ENCODE data around the gene ROBO4.

Gene ROBO4

DNA sequence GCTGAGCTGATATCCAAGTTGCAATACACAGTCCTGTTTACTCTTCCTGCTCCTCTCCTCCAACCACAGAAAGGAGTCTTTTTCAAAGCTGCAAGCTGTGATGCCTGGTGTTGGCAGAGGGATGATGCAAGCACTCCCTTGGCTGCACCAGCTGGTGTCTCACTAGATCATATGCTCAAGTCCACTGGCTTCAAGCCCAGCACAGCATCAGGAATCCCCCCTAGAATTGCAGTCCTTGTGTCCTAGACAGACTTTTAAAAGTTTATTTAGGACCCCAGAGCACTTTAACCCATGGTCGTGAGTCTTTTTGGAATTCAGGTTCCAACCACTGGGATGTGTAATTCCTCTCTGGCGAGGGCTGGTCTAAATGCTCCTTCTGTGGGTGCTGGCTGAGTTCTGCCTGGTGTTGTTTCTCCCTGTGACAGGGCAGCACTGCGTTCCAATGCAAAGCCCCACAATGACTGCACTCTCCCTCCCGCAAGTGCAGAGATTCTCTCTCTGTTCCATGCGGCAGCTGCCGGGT is 19.5 kb upstream of the ROBO4 start:
- no peak for DNase-seq

DNA sequence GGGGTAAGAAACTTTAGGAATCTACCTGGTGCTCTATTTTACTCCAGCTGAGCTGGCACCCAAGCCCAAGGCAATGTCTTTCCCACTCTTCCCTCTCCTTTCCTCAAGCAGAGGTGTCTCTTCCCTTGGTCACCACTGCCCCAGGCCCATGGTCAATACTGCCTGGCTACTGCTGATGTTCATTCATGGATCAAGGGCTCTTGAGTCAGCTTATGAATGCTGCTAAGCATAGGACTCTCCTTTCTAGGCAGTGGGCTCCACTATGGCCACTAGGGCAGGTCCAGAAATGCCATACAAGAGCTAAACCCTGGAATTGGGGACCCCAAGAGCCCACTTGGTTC is 18.7 kb upstream of the ROBO4 start:
- DNase-seq, result no peak

DNA sequence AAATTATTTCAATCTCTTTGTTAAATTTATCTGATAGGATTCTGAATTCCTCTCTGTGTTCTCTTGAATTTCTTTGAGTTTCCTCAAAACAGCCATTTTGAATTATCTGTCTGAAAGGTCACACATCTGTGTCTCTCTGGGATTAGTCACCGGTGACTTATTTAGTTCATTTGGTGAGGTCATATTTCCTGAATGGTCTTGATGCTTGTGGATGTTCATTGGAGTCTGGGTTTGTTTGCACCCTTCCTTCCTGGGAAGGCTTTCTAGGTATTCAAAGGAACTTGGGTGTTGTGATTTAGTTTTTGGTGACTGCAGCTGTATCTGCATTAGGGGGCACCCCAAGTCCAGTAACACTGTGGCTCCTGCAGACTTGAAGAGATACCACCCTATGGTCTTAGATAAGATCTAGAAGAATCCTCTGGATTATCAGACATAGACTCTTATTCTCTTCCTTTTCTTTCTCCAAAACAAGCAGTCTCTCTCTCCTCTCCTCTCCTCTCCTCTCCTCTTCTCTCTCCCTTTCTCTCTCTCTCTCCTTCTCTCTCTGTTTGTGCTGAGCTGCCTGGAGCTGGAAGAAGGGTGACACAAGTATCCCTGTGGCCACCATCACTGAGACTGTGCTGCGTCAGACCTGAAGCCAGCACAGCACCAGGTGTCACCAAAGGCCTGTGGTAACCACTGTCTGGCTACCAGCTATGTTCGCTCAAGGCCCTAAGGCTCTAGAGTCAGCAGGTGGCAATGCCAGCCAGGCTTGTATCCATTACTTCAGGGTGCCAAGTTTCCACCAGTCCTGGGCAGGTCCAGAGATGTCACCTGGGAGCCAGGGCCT is 18.1 kb upstream of the ROBO4 start:
- no peak for DNase-seq

DNA sequence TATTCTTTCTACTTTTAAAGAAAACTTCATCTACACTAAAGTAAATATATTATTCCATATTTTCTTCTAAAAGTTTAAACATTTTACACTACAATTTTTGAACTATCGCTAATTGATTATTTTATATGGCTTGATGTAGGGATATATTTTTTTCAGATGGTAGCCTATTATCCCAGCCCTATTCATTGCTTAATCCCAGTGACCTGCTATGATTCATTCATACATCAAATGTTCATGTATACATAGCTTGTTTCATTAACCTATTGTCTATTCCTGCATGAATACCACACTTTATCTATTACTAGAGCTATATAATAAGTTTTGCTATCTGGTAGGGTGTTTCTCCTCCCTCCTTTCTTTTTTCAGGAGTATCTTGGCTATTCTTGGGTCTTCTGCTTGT is 5.0 kb upstream of the ROBO4 start:
- no peak for DNase-seq

GRCh38 chr11:124900464-124900863 is 2.8 kb upstream of the ROBO4 start:
- no peak for DNase-seq

GRCh38 chr11:124899383-124900145 is 1.9 kb upstream of the ROBO4 start:
- no peak for DNase-seq

DNA sequence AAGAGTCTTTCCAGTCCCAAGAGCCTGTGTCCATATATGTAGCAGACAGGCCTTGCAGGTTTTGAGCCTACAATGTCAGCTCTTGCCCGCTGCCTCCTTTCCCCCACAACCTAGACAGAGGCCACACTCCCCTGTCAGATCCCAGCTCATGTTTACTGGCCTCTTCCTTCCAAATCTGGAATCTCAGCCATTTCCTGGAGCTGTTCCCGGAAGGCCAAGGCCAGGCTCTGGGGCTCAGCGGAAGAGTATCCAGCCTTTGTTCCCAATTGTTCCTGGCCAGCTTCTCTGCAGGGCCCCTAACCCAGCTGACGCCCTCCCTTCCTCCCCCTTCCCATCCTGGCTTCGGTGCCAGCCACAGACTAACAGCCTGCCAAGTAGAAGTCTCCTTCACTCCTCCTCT is 1.0 kb upstream of the ROBO4 start:
- DNase-seq, result no peak

- DNase-seq, result no peak
Measured at GRCh38 chr11:124898263-124898680, 607 bp upstream of the ROBO4 start.

- no peak for DNase-seq
Measured at GRCh38 chr11:124896821-124897391, 759 bp downstream of the ROBO4 start.

- no peak for DNase-seq
Measured at GRCh38 chr11:124896071-124896750, 1.5 kb downstream of the ROBO4 start.

GRCh38 chr11:124895471-124895971 is 2.1 kb downstream of the ROBO4 start:
- DNase-seq, result no peak

DNA sequence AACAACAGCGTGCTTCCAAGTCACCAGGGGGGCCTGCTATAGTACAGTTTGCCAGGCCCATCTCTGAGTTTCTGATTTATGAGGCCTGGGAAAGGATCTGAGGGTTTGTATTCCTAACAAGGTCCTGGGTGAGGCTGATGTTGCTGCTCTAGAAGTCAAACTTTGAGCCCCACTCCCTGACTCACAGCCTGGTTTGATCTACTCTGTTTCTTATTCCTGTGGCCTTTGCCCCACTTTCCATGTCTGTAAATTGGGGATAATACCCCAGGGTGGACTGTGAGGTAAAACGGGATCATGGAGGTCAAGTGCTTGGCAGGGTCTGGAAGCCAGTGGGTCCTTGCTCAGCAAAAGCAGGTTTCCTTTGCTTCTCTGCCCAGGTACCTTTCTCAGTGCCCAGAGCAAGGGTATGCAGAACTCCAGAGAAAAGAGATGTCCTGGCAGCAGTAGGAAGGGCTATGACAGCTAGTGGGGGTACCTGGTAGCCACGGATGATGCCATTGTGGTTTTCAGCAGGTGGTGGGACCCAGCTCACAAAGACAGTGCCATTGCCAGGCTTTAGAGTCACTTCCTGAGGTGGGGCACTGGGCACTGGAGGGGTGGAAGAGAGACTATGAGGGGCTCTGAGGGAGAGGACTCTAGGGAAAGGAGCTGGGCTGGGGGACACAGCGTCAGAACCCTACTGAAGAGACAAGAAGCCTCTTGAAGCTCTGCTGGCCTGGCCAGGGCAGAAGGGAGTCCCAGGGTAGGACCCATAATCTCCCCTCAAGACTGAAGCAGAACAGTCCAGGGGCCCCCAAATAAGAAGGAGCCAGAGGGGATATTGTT is 2.8 kb downstream of the ROBO4 start:
- no peak for DNase-seq

DNA sequence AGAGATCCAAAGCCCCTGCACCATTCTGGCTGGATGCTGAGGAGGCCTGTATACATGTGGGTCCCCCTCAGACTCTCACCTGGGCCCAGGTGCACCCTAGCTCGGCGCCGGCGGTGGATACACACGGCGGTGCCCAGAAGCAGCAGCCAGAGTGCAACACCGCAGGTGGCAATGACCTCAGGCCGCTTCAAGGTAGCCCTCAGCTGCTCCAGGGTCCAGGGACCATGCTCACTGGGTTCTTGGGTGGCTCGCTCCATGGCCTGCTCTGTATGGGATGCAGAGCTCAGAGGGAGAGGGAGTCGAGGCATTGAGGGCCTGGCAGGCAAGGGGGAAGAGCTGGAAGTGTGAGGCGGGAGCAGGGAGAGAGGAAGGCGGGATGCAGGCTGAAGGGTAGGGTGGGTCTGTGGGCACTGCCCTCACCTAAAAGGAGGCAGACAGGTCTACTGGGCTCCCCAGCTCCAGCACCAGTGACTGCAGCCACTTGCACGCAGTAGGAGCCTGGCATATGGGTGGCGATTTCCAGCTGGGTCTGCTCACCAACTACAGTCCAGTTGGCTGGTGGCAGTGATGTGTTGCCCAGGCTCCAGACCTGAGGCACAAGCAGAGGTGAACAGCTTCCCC is 3.8 kb downstream of the ROBO4 start:
- DNase-seq, result no peak

DNA sequence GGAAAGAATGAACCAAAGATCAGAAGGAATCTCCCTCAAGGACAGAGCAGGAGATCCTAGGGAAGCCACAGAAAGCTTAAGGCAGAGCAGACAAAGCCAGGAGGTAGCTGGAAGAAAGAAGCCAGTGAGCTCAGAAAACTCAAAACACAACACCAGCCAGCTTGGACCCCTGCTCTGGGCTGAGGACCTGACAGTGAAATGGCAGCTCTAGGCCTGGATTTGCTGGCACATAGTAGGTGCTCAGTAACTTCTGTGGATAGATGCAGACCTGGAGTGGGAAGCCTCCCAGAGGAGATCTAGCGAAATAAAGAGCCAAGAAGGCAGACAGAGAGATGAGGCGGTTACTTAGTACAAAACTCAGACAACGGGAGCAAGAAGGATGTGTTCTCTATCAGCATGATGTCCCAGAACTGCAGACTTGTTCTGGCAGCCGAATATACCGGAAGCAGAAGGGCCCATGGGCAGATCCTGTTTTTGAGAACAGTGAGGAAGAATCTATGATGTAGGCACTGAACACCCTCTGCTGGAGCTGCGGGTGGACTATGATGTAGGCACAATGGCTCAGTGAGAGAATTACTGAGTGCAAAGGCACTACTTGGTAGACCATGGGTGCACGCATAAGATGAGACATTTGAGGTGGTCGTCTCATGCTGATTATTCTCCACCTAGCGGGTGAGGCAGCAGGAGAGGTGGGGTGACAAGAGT is 4.8 kb downstream of the ROBO4 start:
- no peak for DNase-seq

DNA sequence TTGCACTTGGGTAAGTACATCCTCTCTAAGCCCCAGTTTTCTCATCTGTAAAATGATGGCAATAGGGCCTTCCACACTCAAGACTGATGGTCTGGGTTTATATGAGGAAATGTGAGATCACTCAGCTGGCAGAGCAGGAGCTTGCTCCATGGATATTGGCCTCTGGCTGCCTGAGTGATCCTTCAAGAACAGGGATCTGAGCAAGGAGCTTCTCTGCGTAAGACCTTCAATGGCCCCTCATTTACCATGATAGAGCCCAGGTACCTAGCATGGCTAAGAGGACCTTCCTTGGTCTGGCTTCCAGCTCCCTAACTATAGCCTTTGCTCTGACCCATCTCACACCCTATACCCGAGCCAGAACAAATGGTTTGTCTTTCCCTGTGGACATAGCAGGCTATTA is 5.5 kb downstream of the ROBO4 start:
- DNase-seq, result no peak

- no peak for DNase-seq
Measured at GRCh38 chr11:124891373-124891861, 6.2 kb downstream of the ROBO4 start.

GRCh38 chr11:124890683-124891372 is 6.8 kb downstream of the ROBO4 start:
- DNase-seq, result no peak

DNA sequence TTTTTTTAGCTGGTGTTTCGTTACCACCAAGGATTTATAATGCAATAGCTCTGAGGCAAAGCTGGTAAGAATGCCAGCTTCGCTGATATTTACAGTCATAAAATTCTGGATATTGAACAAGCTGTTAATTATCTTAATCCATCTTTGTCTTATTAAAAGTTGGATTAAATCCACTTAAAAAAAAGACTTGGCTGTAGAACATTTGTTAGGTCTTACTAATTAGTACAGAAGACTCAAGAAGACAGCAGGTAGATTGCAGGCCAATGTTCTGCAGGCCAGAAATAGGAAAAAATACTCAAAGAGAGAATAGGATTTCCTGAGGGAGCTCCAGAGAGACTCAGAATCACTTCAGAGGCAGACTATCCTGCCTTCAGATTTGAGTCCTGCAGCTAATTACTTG is 7.5 kb downstream of the ROBO4 start:
- DNase-seq, result no peak

DNA sequence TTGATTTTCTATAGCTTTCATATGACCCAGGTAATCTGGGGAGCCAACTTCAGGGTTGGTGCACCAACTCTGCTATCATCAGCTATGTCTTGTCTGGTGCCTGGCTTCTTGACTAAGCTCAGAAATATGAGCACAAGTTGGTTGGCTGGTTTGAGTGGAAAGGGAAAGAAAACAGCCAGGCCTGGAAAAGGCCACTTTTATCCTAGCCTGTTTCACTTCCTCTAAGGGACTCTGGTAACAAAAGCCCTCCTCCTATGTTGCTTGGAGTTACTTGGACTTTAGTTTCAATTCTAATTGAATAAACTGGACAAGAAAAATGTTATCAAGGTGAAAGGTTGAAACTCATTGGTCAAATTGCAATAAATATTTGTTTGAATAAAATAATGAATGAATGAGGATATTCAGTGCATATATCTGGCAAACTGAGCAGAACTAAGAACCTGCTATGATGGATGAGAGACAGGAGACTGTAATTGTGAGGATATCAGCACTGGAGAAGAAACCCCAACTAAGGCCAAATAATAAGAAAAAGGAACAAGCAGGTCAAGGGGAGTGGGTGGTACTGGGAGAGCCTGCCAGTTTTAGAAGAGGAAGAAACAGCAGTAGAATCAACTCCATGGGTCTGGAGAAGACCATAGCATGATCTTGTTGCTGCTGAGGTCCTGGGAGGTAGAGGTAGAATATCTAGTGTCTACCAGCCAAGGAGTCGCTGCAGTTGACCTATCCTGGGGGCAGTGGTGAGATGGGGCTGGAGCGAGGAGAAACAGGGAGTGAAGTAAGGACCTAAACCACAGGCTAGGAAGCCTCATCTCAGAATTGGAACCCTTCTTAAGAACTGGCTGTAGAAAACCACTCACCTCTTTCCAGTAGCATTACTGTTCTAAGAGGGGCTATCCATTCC is 8.2 kb downstream of the ROBO4 start:
- no peak for DNase-seq

Data from NCI-H187 treated with DMSO at 0.1 percent for 48 hours (cell line).